SIG-M5 treated with dmso at 0.1 percent for 504 hours (cell line): ENCODE results near the gene ZCCHC7.
"Not testable (repeated sequence)": the region's sequence is repeated elsewhere in the genome, so short reads cannot be mapped to it uniquely, and the experiment has no call there.

Experiments used
- DNase-seq: peaks from one replicate; lab custom pipeline; 2025; ENCODE audit not compliant: unreplicated experiment; lab: John Stamatoyannopoulos, UW

The ZCCHC7 gene

DNA sequence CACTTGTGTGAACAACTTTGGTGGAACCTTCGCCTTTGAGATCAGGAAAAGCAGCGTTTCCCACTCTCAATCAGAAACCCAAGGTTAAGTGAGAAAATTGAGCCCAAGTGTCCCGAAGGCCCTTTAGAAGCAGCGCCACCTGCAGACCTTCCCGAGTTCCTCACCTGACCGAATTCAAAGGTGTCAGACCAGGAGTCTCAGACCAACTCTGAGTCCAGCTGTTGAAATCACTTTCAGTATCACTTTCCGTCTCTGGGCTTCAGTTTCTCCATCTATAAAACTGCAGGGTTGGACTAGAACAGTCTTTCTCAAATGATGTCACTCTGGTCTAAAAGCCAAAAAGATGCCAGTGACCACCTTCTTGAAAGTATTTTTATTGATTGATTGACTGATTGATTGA, 270.4 kb downstream of the ZCCHC7 start:
- no peak for DNase-seq

DNA sequence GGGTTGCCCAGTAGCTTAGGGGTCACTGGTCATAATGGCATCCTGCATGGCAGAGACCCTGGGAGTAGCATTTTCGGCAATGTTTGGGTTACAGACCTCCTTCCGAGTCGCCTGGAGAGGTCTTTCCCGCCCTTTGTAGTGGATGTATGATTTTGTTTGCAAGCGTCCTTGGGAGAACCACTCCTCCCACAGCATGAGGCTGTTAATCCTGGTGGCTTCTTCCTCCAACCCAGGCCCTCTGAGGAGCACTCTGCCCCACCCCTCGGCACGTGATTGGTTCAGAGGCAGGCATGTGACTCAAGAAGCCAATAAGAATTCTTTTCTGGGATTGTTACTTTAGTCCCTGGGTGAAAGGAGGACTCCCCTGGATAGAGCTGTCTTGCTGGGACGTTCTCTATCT, 271.9 kb downstream of the ZCCHC7 start:
- DNase-seq: no peak

DNA sequence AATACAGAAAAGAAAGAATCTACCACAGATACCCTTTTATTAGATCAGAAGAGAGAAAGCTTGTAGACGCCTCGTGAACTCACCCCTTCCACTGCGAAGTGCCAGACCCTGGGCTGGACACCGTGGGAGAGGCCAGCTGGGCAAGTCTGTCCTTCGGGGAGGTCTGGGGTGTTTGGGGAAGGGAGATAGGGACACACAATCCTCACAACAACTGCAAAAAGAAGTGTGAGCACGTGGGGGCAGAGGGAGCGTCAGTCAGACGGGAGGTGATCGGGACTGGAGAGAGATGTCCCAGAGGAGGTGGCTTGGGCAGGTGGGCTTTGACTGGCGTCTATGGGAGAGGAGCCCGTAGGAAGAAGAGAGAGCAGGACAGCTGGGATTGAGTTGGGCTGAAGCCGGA, 274.9 kb downstream of the ZCCHC7 start:
- DNase-seq: no peak

DNA sequence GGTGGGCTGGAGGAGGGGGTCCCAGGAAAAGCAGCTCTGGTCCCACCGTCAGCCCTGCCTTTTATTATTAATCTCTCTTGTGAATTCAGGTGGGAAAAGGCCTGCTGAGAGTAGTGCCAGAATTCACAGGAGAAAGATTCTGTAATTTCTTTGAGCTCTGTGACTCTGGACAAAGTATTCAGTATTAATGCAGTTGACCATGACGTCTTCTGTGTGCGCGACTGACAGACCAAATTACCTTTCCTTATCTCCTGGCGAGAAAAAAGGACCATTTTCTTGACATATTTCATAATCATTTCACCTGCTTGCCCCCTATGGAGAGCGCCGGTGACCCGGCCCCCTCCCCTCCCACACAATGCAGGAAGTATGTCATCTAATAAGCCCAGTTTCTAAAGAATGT, 275.3 kb downstream of the ZCCHC7 start:
- DNase-seq: no peak

DNA sequence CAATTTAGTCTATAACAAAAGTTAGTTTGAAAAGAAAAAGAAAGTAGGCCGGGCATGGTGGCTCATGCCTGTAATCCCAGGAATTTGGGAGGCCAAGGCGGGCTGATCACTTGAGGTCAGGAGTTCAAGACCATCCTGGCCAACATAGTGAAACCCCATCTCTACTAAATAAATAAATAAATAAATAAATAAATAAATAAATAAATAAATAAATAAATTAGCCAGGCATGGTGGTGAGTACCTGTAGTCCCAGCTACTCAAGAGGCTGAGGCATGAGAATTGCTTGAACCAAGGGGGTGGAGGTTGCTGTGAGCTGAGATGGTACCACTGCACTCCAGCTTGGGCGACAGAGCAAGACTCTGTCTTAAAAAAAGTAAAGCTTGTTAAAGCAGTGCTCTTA, 277.6 kb downstream of the ZCCHC7 start:
- DNase-seq: not testable (repeated sequence)

DNA sequence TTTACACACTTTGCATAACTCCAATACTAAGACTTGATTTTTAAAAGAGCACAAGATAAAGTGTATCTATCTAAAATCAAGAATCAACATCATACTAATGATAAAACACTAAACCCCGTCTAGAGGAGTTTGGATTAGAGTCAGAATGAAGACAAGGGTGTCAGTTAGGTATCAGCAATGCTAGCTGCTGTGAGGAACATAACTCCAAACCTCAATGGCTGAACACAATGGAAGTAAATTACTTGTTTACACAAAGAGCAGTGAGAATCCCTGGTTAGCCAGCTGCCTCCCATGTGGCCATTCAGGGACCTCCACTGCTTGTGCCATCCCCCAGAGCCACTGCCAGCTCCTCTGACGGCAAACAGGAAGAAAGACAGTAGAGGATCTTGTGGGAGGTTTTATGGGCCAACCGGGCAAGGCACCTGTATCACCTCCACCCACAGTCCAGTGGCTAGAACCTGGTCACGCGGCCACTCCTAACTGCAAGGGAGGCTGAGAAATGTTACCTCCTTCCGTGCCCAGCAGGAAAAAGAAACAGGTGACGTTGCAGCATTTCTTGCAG, 278.2 kb downstream of the ZCCHC7 start:
- DNase-seq: no peak

DNA sequence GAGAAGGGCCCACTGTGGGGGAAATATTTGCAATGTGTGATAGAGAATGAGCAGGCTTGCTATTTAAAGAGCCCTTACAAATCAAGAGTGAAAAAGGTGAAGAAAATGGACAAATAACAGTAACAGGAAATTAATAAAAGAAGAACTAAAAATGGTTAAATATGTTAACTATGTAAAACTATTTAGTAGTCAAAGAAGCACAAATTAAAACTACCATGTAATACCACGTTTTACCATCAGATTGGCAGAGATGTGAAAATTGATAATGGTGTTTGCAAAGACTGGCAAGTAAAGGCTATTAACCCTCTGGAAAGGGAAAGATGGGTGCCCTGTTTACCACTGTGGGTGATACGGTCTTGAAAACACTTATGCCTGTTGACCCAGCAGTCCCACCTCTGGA, 279.0 kb downstream of the ZCCHC7 start:
- no peak for DNase-seq

DNA sequence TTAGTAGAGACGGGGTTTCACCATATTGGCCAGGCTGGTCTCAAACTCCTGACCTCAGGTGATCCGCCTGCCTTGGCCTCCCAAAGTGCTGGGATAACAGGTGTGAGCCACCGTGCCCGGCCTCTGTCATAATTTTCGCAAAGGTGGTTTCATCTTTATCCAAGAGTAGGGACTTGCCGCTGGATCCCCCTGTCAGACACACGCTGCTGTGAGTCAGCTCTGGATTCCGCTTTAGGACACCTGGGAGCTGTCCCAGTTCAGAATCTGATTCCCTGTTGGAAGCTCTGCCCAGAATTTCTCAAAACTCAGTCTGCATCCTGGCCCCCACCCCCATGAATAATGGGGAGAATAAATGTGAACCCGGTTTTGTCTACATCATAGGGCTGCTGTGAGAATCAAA, 284.2 kb downstream of the ZCCHC7 start:
- DNase-seq: no peak

DNA sequence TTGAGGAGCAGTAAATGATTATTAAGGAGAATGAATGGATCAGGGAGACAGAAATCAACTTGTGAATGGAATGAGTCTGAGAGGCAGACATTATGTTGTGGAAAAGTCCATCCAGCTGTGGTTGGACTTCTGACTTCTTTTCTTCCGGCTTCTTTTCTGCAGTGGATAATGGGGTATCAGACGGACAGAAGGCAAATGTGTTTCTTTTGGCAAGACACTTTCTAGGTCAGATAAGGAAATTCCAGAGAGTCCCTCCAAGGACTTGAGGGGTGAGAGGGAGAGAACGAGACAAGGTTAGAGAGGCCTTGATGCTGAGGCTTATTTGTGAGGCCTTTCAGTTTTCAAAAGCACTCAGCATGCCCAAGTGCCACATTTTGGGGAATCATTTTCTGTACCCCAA, 285.0 kb downstream of the ZCCHC7 start:
- DNase-seq: no peak

DNA sequence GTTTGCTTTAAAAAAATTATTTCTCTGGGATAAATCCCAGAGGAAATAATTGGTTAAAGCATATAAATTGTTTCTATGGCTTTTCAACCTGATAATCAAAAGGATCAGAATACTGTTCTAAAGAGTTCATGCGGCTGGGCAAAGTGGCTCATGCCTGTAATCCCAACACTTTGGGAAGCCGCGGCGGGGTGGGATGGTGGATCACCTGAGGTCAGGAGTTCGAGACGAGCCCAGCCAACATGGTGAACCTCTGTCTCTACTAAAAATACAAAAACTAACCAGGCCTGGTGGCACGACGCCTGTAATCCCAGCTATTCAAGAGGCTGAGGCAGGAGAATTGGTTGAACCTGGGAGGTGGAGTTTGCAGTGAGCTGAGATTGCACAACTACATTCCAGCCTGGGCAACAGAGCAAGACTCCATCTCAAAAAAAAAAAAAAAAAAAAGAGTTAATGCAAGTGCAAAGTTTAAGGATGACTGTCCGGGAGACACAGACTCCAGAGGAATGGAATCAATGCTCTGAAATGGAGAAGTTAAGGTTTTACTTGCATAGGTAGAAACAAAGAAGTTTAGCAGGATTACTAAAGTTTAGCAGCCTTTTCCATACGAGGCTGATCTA, 285.5 kb downstream of the ZCCHC7 start:
- DNase-seq: no peak

DNA sequence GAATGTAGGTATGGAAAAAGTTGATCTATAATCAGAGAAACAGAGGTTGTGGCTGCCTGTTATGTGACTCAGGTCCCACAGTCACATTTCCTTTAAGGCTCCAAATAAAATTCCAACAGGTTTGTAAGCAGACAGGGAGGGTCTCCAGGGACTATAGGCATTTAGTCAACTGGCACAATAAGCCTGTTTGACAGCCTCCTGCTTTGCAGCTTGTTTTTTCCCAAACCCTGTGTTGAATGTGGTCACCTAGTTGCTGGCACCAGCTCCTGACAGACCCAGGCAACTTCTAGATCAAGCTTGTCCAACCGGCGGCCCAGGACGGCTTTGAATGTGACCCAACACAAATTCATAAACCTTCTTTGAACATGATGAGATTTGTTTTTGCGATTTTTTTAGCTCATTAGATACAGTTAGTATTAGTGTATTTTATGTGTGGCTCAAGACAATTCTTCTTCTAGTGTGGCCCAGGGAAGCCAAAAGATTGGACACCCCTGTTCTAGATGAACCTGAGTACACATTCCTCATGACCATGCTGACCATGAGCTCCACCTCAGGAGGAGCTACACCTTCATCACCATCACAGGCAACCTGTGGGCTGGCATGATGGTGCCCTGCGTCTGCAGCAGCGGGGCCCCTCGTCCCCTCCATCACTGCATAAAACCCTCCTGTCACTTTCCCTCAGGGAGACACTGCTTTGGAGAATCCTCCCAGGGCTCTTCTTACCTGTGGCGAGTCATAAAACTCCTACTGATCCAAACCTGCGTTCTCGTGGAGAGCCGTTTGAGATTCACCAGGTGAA, 286.4 kb downstream of the ZCCHC7 start:
- no peak for DNase-seq

DNA sequence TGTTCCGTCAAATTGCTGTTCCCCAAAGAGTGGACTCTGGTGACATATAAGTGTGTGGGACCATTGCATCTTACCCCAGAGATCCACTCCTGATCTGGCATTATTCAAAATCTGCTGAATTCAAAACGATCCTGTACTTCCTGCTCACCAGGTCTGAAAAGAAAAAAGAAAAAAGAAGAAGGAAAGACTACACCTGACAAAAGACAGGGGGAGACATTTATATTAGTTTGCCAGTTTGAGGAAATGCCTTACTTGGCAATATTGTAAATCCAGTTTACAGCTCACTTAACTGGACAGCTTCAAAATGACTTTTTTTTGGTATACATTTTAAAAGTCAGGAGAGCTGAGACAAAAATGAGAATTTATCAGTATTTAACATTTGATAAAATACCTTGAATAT, 287.1 kb downstream of the ZCCHC7 start:
- DNase-seq: peak; percentile 40
